ENCODE data around the gene ADCY10.

GRCh38 chr1:167808104-167808503 is 105.8 kb downstream of the ADCY10 start:
- TF ChIP-seq REST (IDR thresholded peaks at IDR 0.05; ENCODE audit: insufficient read depth in 1 of 2, low read depth in 2 of 2, low read length in 2 of 2) (no peak), SIN3A (IDR thresholded peaks at IDR 0.05; ENCODE audit: borderline replicate concordance, insufficient read depth, low read length) (no peak), POLR2AphosphoS5 (IDR thresholded peaks at IDR 0.05; ENCODE audit: low read depth, low read length) (no peak), TAF1 (IDR thresholded peaks at IDR 0.05; ENCODE audit: borderline replicate concordance, insufficient read depth, low read length) (no peak)
